GM12878 (cell line): ENCODE data around the gene ZNF600. TPM values are rescaled to one million over a fixed set of nuclear protein-coding genes. Genes with fewer than 3 reads are reported as not detected.
A peak's percentile ranks its signal among the peaks of the same experiment; 100 is the strongest.

Source experiments
- ATAC-seq: fragments of 200-7000 bp; cut with Tn5 transposase; 3 replicates; pipeline ENCODE4 v1.9.1; 2020; ENCODE audit warnings: mild to moderate bottlenecking, moderate library complexity
- BruUV-seq: library from RNA; stranded (reverse); fragments of 400-500 nt; replicated peaks from 2 replicates; lab custom pipeline; 2021; lab: Mats Ljungman, UMichigan
- CTCF ChIA-PET: fragments of 300-600 bp; sonication (Branson Sonifier 250); formaldehyde crosslinking; extraction: SDS; loops from one replicate; lab custom pipeline; 2021; ENCODE audit warnings: inconsistent platforms; lab: Yijun Ruan, JAX
- POLR2A ChIA-PET: fragments of 350-600 bp; formaldehyde crosslinking; extraction: SDS; loops from one replicate; lab custom pipeline; 2021; ENCODE audit warnings: inconsistent platforms; lab: Charles Lee
- RAD21 ChIA-PET: fragments of 300-600 bp; sonication (Branson Sonifier 250); formaldehyde crosslinking; loops from one replicate; lab custom pipeline; 2023; ENCODE audit warnings: antibody characterized with exemption; ENCODE audit not compliant: unreplicated experiment; lab: Charles Lee
- SMC1A ChIA-PET: fragments of 300-600 bp; sonication (Branson Sonifier 250); formaldehyde crosslinking; loops from one replicate; lab custom pipeline; 2023; ENCODE audit not compliant: unreplicated experiment, uncharacterized antibody; lab: Charles Lee
- DNase-seq: peaks from one replicate; pipeline ENCODE4 v3.0.0-alpha.2; 2011; ENCODE audit warnings: low read depth, low spot score
- FAIRE-seq: peaks from 3 replicates; lab custom pipeline; 2011; peaks lifted over from hg19 to GRCh38; lab: Jason Lieb, UNC
- H2AFZ ChIP-seq: 2 replicates; pipeline ENCODE4 v1.6.0; 2011; ENCODE audit warnings: low read depth, low read length, control low read depth; ENCODE audit not compliant: control insufficient read depth
- H3K27ac ChIP-seq: 2 replicates; pipeline ENCODE4 v1.5.1; 2011; ENCODE audit warnings: control low read depth; ENCODE audit not compliant: control insufficient read depth, insufficient read depth
- H3K27me3 ChIP-seq, 2 experiments: replicated peaks in 1 of 2; 2 replicates each; pipeline versions ENCODE4 v1.6.0 to v1.6.1; 2011; ENCODE audit warnings: low read length in 1 of 2; ENCODE audit not compliant: control insufficient read depth in 2 of 2, insufficient read depth in 2 of 2
- H3K36me3 ChIP-seq, 2 experiments: 2 replicates each; pipeline ENCODE4 v1.5.1; 2011; ENCODE audit warnings: low read length in 1 of 2; ENCODE audit not compliant: control insufficient read depth in 2 of 2, insufficient read depth in 2 of 2
- H3K4me1 ChIP-seq: 2 replicates; pipeline ENCODE4 v1.6.1; 2011; ENCODE audit warnings: mild to moderate bottlenecking, low read length, moderate library complexity, mixed read lengths; ENCODE audit not compliant: control insufficient read depth, insufficient read depth
- H3K4me2 ChIP-seq: 2 replicates; pipeline ENCODE4 v1.6.0; 2011; ENCODE audit warnings: control low read depth; ENCODE audit not compliant: control insufficient read depth, insufficient read depth
- H3K4me3 ChIP-seq: fragments of 200-600 bp; sonication (generic); 2 replicates; pipeline ENCODE4 v1.5.1; 2016
- H3K79me2 ChIP-seq: 2 replicates; pipeline ENCODE4 v1.6.0; 2011; ENCODE audit warnings: low read length; ENCODE audit not compliant: control insufficient read depth, insufficient read depth
- H3K9ac ChIP-seq: 2 replicates; pipeline ENCODE4 v1.8.0; 2011; ENCODE audit warnings: low read length, control low read depth, mixed read lengths; ENCODE audit not compliant: control insufficient read depth, insufficient read depth
- H3K9me3 ChIP-seq: replicated peaks from 3 replicates; pipeline ENCODE4 v1.5.1; 2011; ENCODE audit warnings: mild to moderate bottlenecking, low read length; ENCODE audit not compliant: control insufficient read depth, insufficient read depth
- H4K20me1 ChIP-seq: 2 replicates; pipeline ENCODE4 v1.6.0; 2011; ENCODE audit not compliant: control insufficient read depth, insufficient read depth
- CBFB ChIP-seq: IDR thresholded peaks from 2 replicates; pipeline ENCODE4 v1.6.1; 2016; ENCODE audit warnings: antibody characterized with exemption, low read depth
- EP300 ChIP-seq, 2 experiments: fragments of 150-350 bp in 1 of 2; IDR thresholded peaks; 2 replicates each; pipeline ENCODE4 v1.6.1; 2011 to 2012; ENCODE audit warnings: low read depth in 2 of 2, low read length in 2 of 2, borderline replicate concordance in 1 of 2, improper control_type of control experiment in 1 of 2, inconsistent platforms in 1 of 2; ENCODE audit not compliant: control insufficient read depth in 1 of 2
- JUNB ChIP-seq: IDR thresholded peaks from 2 replicates; pipeline ENCODE4 v1.6.1; 2016; ENCODE audit warnings: antibody characterized with exemption, mild to moderate bottlenecking
- MEF2A ChIP-seq: IDR thresholded peaks from 2 replicates; pipeline ENCODE4 v1.6.1; 2011; ENCODE audit warnings: low read depth, mild to moderate bottlenecking, low read length, moderate library complexity; ENCODE audit not compliant: insufficient read depth
- PBX3 ChIP-seq: IDR thresholded peaks from 2 replicates; pipeline ENCODE4 v1.6.1; 2011; ENCODE audit warnings: mild to moderate bottlenecking, low read depth, low read length, moderate library complexity; ENCODE audit not compliant: insufficient replicate concordance
- PKNOX1 ChIP-seq: fragments of 450-650 bp; IDR thresholded peaks from 2 replicates; pipeline ENCODE4 v1.6.1; 2016; ENCODE audit warnings: mild to moderate bottlenecking
- POLR2A ChIP-seq: IDR thresholded peaks from 2 replicates; pipeline ENCODE4 v1.6.1; 2011; ENCODE audit warnings: low read depth, mild to moderate bottlenecking, low read length
- SKIL ChIP-seq: fragments of 450-650 bp; IDR thresholded peaks from 2 replicates; pipeline ENCODE4 v1.6.1; 2017; ENCODE audit warnings: mild to moderate bottlenecking, low read depth, inconsistent platforms; ENCODE audit not compliant: poor library complexity, severe bottlenecking
- SPI1 ChIP-seq: IDR thresholded peaks from 2 replicates; pipeline ENCODE4 v1.6.1; 2011; ENCODE audit warnings: low read depth, mild to moderate bottlenecking, low read length, moderate library complexity, borderline replicate concordance; ENCODE audit not compliant: insufficient read depth
- TCF3 ChIP-seq: IDR thresholded peaks from 2 replicates; pipeline ENCODE4 v1.6.1; 2012; ENCODE audit warnings: low read depth, mild to moderate bottlenecking, low read length, borderline replicate concordance; ENCODE audit not compliant: insufficient read depth
- WRNIP1 ChIP-seq: IDR thresholded peaks from 2 replicates; pipeline ENCODE4 v1.6.1; 2011; ENCODE audit warnings: low read depth, low read length, improper control_type of control experiment, borderline replicate concordance
- ZNF592 ChIP-seq: fragments of 450-650 bp; IDR thresholded peaks from 2 replicates; pipeline ENCODE4 v1.6.1; 2017; ENCODE audit warnings: mild to moderate bottlenecking, moderate library complexity
- ZSCAN29 ChIP-seq: fragments of 450-650 bp; IDR thresholded peaks from 2 replicates; pipeline ENCODE4 v1.6.1; 2017; ENCODE audit warnings: mild to moderate bottlenecking, moderate library complexity
- WGBS: methylation state at CpG from one replicate; pipeline ENCODE4 v1.1.6; 2016; ENCODE audit warnings: low lambda C conversion rate; ENCODE audit not compliant: insufficient replicate concordance, insufficient coverage; ENCODE audit errors: missing lambda C conversion rate; 5-methylcytosine and 5-hydroxymethylcytosine counted together
- in situ Hi-C: fragments of 300-500 bp; cut with MboI; formaldehyde crosslinking; loops from 9 replicates; pipeline ENCODE4 v1.14.3; 2018; ENCODE audit warnings: mixed read lengths
- intact Hi-C: fragments of 100-400 bp; cut with micrococcal nuclease; formaldehyde crosslinking; loops from one replicate; pipeline ENCODE4 v1.14.2; 2022; ENCODE audit not compliant: unreplicated experiment
- polyA plus RNA-seq, 11 experiments: library from polyadenylated mRNA; depleted of rRNA in 4 of 11; unstranded in 6 of 11; stranded (reverse) in 5 of 11; fragments of >200 nt; fragmentation: Nextera tagmentation in 4 of 11; fragmentation: Illumina TruSeq in 1 of 11; extraction: Ambion mirVana in 4 of 11; extraction: Trizol in 1 of 11; gene quantifications; 1 replicate in 1 of 11; 2 replicates in 10 of 11; pipeline versions ENCODE4 v1.2.1 to v1.2.3, GENCODE V29; 2011 to 2016; ENCODE audit warnings: inconsistent platforms in 2 of 11, missing spikeins in 2 of 11, low read depth in 1 of 11
- total RNA-seq, 4 experiments: library from RNA; depleted of rRNA in 3 of 4; stranded (reverse); fragments of >200 nt in 3 of 4; fragmentation: Illumina TruSeq in 1 of 4; extraction: Trizol in 1 of 4; gene quantifications; 2 replicates each; pipeline versions ENCODE4 v1.2.1 to v1.2.3, GENCODE V29; 2013 to 2021

Gene ZNF600
- total and polyA plus RNA-seq, 10 of the 15 experiments (the other 5 are each of a cell fraction or from before 2014, with no cell fraction given): 9.5 to 25.6 (median 11.9) TPM

GRCh38 chr19:52742516-52742915 is 44.1 kb downstream of the ZNF600 start:
- in situ Hi-C loops (no loop called here), intact Hi-C loops (loop anchor here (10.0 kb wide), 1 partner anchor 398 kb away; no protein-coding TSS in a partner anchor)
- ChIA-PET SMC1A (no interaction called here), RAD21 (no interaction called here), CTCF (no interaction called here), POLR2A (no interaction called here)
- no peak overlapping the region for H2AFZ ChIP-seq
- no peaks in the 10 kb centered on the region for H3K27me3 ChIP-seq
- H4K20me1 ChIP-seq: no peaks in the 10 kb centered on the region
- no peaks in the 10 kb centered on the region for H3K4me1 ChIP-seq
- H3K4me2 ChIP-seq: no peak overlapping the region
- FAIRE-seq (no peak), ATAC-seq (no peak), DNase-seq (no peak)
- H3K27ac ChIP-seq: no peak overlapping the region
- H3K4me3 ChIP-seq: no peak overlapping the region
- no TSS peak for BruUV-seq
- no peaks in the 10 kb centered on the region for H3K79me2 ChIP-seq
- H3K36me3 ChIP-seq: no peaks in the 10 kb centered on the region
- H3K9ac ChIP-seq: no peak overlapping the region
- H3K9me3 ChIP-seq: no peaks in the 10 kb centered on the region; the same call in 2 of the 3 replicates
- 25% methylated on average over 3 of the region's 3 CpGs for WGBS
- TF ChIP-seq POLR2A: no peak
- no peak for TF ChIP-seq SKIL
- no peak for TF ChIP-seq EP300 (IDR thresholded peaks at IDR 0.05; ENCODE audit: borderline replicate concordance in 1 of 2, control insufficient read depth in 1 of 2, low read depth in 2 of 2, low read length in 2 of 2)
- TF ChIP-seq JUNB: no peak
- TF ChIP-seq PBX3: no peak
- TF ChIP-seq ZNF592: peak; percentile 84
- no peak for TF ChIP-seq SPI1
- no peak for TF ChIP-seq MEF2A
- TF ChIP-seq WRNIP1: no peak
- no peak for TF ChIP-seq TCF3
- no peak for TF ChIP-seq ZSCAN29
- no peak for TF ChIP-seq CBFB
- TF ChIP-seq PKNOX1: no peak
